Right lobe of liver (tissue), 4 donors: Measurements from ENCODE around the gene GRID1.

Experiments used
- POLR2A ChIP-seq: fragments of 450-650 bp; IDR thresholded peaks from one replicate; pipeline ENCODE4 v1.6.1; 2017; ENCODE audit warnings: antibody characterized with exemption, mild to moderate bottlenecking
- TF ChIP-seq, protein P1 (sequence below), 4 donors: fragments of 200-600 bp in 3 of 4; fragments of 450-650 bp in 1 of 4; IDR thresholded peaks; one replicate each; pipeline versions ENCODE4 v1.5.1 to v1.8.0; 2016 to 2022; ENCODE audit warnings: antibody characterized with exemption in 4 of 4, mild to moderate bottlenecking in 2 of 4
- donor health status: DM: no; HTN: no; CAD: no.
- donor health status: DM: no; HTN: no; CAD: no.
- donor health status: DM: no; HTN: yes; CAD: no.

- TF ChIP-seq, protein P1, sequence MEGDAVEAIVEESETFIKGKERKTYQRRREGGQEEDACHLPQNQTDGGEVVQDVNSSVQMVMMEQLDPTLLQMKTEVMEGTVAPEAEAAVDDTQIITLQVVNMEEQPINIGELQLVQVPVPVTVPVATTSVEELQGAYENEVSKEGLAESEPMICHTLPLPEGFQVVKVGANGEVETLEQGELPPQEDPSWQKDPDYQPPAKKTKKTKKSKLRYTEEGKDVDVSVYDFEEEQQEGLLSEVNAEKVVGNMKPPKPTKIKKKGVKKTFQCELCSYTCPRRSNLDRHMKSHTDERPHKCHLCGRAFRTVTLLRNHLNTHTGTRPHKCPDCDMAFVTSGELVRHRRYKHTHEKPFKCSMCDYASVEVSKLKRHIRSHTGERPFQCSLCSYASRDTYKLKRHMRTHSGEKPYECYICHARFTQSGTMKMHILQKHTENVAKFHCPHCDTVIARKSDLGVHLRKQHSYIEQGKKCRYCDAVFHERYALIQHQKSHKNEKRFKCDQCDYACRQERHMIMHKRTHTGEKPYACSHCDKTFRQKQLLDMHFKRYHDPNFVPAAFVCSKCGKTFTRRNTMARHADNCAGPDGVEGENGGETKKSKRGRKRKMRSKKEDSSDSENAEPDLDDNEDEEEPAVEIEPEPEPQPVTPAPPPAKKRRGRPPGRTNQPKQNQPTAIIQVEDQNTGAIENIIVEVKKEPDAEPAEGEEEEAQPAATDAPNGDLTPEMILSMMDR (IDR thresholded peaks at IDR 0.05), result no peak
- TF ChIP-seq POLR2A, result no peak
Observed at GRCh38 chr10:86287966-86288579, 78.5 kb downstream of the GRID1 start.
